Endothelial cell of umbilical vein (primary cell): ENCODE data around the gene C3orf52. TPM values are rescaled to one million over a fixed set of nuclear protein-coding genes. Genes with fewer than 3 reads are reported as not detected.
A peak's percentile ranks its signal among the peaks of the same experiment; 100 is the strongest.

Experiments used
- BruUV-seq: library from RNA; stranded (reverse); fragments of 400-500 nt; replicated peaks from 2 replicates; lab custom pipeline; 2021; lab: Mats Ljungman, UMichigan
- CTCF ChIA-PET: fragments of 300-600, 350-600 bp; sonication (Branson Sonifier 250); formaldehyde crosslinking; loops from one replicate; lab custom pipeline; 2021; ENCODE audit warnings: antibody characterized with exemption, inconsistent platforms; lab: Charles Lee
- POLR2A ChIA-PET: fragments of 300-600, 350-600 bp; sonication (Branson Sonifier 250); formaldehyde crosslinking; loops from one replicate; lab custom pipeline; 2021; ENCODE audit warnings: antibody characterized with exemption, inconsistent platforms; lab: Charles Lee
- DNase-seq: peaks from one replicate; pipeline ENCODE4 v3.0.0-alpha.2; 2011; ENCODE audit warnings: low read depth, low spot score
- FAIRE-seq: peaks from 2 replicates; lab custom pipeline; 2011; peaks lifted over from hg19 to GRCh38; lab: Jason Lieb, UNC
- H2AFZ ChIP-seq: 2 replicates; pipeline ENCODE4 v1.6.0; 2012; ENCODE audit warnings: low read depth, low read length, control low read depth, inconsistent platforms
- H3K27ac ChIP-seq: 2 replicates; pipeline ENCODE4 v1.5.1; 2011; ENCODE audit warnings: low read depth, mild to moderate bottlenecking, control low read depth, low read length, moderate library complexity; ENCODE audit not compliant: insufficient read depth
- H3K27me3 ChIP-seq, 2 experiments: 2 replicates each; pipeline versions ENCODE4 v1.6.0 to v1.6.1; 2011; ENCODE audit warnings: low read length in 2 of 2, mixed read lengths in 1 of 2; ENCODE audit not compliant: control insufficient read depth in 2 of 2, insufficient read depth in 2 of 2
- H3K36me3 ChIP-seq, 2 experiments: 2 replicates in 1 of 2; 3 replicates in 1 of 2; pipeline ENCODE4 v1.5.1; 2011; ENCODE audit warnings: low read length in 2 of 2, mild to moderate bottlenecking in 1 of 2, moderate library complexity in 1 of 2; ENCODE audit not compliant: control insufficient read depth in 2 of 2, insufficient read depth in 2 of 2; ENCODE audit errors: extremely low read depth in 1 of 2
- H3K4me1 ChIP-seq: 3 replicates; pipeline ENCODE4 v1.5.1; 2011; ENCODE audit warnings: mild to moderate bottlenecking, low read length; ENCODE audit not compliant: control insufficient read depth, insufficient read depth; ENCODE audit errors: extremely low read depth
- H3K4me2 ChIP-seq: 2 replicates; pipeline ENCODE4 v1.6.1; 2011; ENCODE audit warnings: low read length, control low read depth, mixed read lengths; ENCODE audit not compliant: insufficient read depth
- H3K4me3 ChIP-seq, 3 experiments: fragments of 200-600 bp in 1 of 3; sonication (generic), shearing (Covaris generic) in 1 of 3; replicated peaks in 1 of 3; 2 replicates each; pipeline ENCODE4 v1.5.1; 2011 to 2016; ENCODE audit warnings: control low read depth in 3 of 3, low read length in 3 of 3, mild to moderate bottlenecking in 2 of 3, inconsistent platforms in 1 of 3, low read depth in 1 of 3, moderate library complexity in 1 of 3; ENCODE audit not compliant: insufficient read depth in 1 of 3
- H3K79me2 ChIP-seq: 2 replicates; pipeline ENCODE4 v1.6.0; 2012; ENCODE audit warnings: low read length, inconsistent platforms; ENCODE audit not compliant: control insufficient read depth, insufficient read depth
- H3K9ac ChIP-seq: replicated peaks from 2 replicates; pipeline ENCODE3; 2011; ENCODE audit warnings: low read length, control low read depth; ENCODE audit not compliant: insufficient read depth; ENCODE audit errors: extremely low read depth
- H3K9me1 ChIP-seq: replicated peaks from 3 replicates; pipeline ENCODE4 v1.6.0; 2011; ENCODE audit warnings: mild to moderate bottlenecking, low read length; ENCODE audit not compliant: control insufficient read depth, insufficient read depth; ENCODE audit errors: extremely low read depth
- H3K9me3 ChIP-seq: replicated peaks from 2 replicates; pipeline ENCODE4 v1.5.1; 2012; ENCODE audit warnings: low read length, inconsistent platforms; ENCODE audit not compliant: control insufficient read depth, insufficient read depth
- H4K20me1 ChIP-seq: replicated peaks from 2 replicates; pipeline ENCODE3; 2011; ENCODE audit warnings: mild to moderate bottlenecking, low read length; ENCODE audit not compliant: control insufficient read depth, insufficient read depth; ENCODE audit errors: extremely low read depth
- EZH2 ChIP-seq: IDR thresholded peaks from 2 replicates; pipeline ENCODE4 v1.6.1; 2012; ENCODE audit warnings: borderline replicate concordance, low read depth, mild to moderate bottlenecking, moderate library complexity, low read length, inconsistent platforms; ENCODE audit not compliant: severe bottlenecking
- GATA2 ChIP-seq: IDR thresholded peaks from 2 replicates; pipeline ENCODE4 v1.7.0; 2011; ENCODE audit warnings: low read depth, mild to moderate bottlenecking, moderate library complexity, mixed read lengths, low read length; ENCODE audit not compliant: insufficient read length, insufficient read depth
- MYC ChIP-seq: IDR thresholded peaks from one replicate; pipeline ENCODE4 v1.6.1; 2011; ENCODE audit warnings: mild to moderate bottlenecking, low read depth, low read length
- POLR2A ChIP-seq: IDR thresholded peaks from 2 replicates; pipeline ENCODE4 v1.6.1; 2012; ENCODE audit warnings: low read depth, mild to moderate bottlenecking, control low read depth, low read length
- dilution Hi-C: fragments of 300-500 bp; cut with MboI; formaldehyde crosslinking; loops from one replicate; pipeline ENCODE4 v1.15.0; 2019; ENCODE audit warnings: low sequenced_read_pairs; ENCODE audit not compliant: extremely low pct_ligation_motif_present
- intact Hi-C: fragments of 100-400 bp; cut with micrococcal nuclease; formaldehyde crosslinking; loops from one replicate; pipeline ENCODE4 v1.10.0; 2022
- polyA plus RNA-seq, 4 experiments: library from polyadenylated mRNA; depleted of rRNA in 3 of 4; stranded (reverse) in 3 of 4; unstranded in 1 of 4; fragments of >200 nt; gene quantifications; 2 replicates each; pipeline versions ENCODE4 v1.2.1 to v1.2.3, GENCODE V29; 2011 to 2012; ENCODE audit warnings: missing spikeins in 1 of 4
- total RNA-seq: library from RNA; stranded (reverse); gene quantifications from 2 replicates; pipeline ENCODE4 v1.2.3, GENCODE V29; 2021
- TF ChIP-seq, protein P1 (sequence below): IDR thresholded peaks from 2 replicates; pipeline ENCODE4 v1.6.1; 2011; ENCODE audit not compliant: insufficient read depth, insufficient read length
- TF ChIP-seq, protein P2 (sequence below), 2 donors: IDR thresholded peaks; 1 replicate in 1 of 2; 2 replicates in 1 of 2; pipeline ENCODE4 v1.5.1; 2011; ENCODE audit warnings: low read length in 2 of 2, mild to moderate bottlenecking in 2 of 2, moderate library complexity in 2 of 2, control low read depth in 1 of 2, inconsistent platforms in 1 of 2, low read depth in 1 of 2; ENCODE audit not compliant: insufficient read depth in 1 of 2; ENCODE audit errors: extremely low read depth in 1 of 2

Gene C3orf52
- total and polyA plus RNA-seq, 2 donors (not counting 3 experiments of a cell fraction or from before 2014, with no cell fraction given) = 4.2 to 4.6 TPM

DNA sequence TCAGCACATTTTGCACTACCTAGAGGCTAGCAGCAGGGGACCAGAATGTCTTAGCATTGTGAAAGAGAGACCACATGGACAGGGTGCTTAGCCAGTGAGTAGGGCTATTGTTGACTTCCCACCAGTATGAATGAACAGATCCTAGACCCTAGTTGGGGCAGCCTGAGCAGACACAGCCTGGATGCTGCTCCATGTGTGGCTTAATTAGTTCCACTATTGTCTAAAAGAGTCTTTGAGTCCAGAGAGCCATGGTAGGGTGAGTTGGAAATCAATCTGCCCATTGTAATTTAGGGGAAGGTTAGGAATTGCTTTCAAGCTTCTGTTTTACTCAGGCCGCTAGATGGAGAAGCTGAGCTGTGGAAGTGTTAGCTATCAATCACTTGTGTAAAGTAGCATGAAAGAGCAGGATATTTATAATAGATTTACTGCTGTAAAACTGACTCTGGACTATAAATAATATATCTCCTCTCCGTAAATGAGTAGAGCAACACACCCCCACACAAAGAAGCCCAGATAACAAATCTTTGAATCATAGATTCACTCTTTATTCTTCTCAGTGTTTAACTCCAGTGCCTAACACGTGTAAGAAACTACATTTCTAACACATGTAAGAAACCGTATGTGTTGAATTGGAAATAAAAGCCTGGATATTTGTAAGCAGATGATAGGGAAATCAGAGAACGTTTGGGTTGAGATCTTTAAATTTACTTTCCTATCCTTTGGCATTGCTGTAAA lies 50.9 kb downstream of the C3orf52 start:
- H3K27me3 ChIP-seq = peaks cover 3 to 5% of the 10 kb centered on the region in 2 experiments
- FAIRE-seq (peak; percentile 80), DNase-seq (peak; percentile 57)
- no peak overlapping the region for H3K4me2 ChIP-seq
- no TSS peak for BruUV-seq
- no peaks in the 10 kb centered on the region for H3K79me2 ChIP-seq
- H4K20me1 ChIP-seq = no peaks in the 10 kb centered on the region
- intact Hi-C loops = loop anchor here (1.0 to 2.0 kb wide), 2 partner anchors 382 to 394 kb away; no protein-coding TSS in a partner anchor
- dilution Hi-C loops = no loop called here
- H3K27ac ChIP-seq = no peak overlapping the region
- no peaks in the 10 kb centered on the region for H3K9me3 ChIP-seq
- no peak overlapping the region for H3K4me3 ChIP-seq
- TF ChIP-seq, protein P1, sequence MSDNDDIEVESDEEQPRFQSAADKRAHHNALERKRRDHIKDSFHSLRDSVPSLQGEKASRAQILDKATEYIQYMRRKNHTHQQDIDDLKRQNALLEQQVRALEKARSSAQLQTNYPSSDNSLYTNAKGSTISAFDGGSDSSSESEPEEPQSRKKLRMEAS = no peak
- TF ChIP-seq MYC (no peak), EZH2 (no peak), GATA2 (no peak), POLR2A (no peak)
- TF ChIP-seq, protein P2, sequence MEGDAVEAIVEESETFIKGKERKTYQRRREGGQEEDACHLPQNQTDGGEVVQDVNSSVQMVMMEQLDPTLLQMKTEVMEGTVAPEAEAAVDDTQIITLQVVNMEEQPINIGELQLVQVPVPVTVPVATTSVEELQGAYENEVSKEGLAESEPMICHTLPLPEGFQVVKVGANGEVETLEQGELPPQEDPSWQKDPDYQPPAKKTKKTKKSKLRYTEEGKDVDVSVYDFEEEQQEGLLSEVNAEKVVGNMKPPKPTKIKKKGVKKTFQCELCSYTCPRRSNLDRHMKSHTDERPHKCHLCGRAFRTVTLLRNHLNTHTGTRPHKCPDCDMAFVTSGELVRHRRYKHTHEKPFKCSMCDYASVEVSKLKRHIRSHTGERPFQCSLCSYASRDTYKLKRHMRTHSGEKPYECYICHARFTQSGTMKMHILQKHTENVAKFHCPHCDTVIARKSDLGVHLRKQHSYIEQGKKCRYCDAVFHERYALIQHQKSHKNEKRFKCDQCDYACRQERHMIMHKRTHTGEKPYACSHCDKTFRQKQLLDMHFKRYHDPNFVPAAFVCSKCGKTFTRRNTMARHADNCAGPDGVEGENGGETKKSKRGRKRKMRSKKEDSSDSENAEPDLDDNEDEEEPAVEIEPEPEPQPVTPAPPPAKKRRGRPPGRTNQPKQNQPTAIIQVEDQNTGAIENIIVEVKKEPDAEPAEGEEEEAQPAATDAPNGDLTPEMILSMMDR (IDR thresholded peaks at IDR 0.05; ENCODE audit: extremely low read depth in 1 of 2, insufficient read depth in 1 of 2, low read depth in 1 of 2, low read length in 2 of 2) = peak; percentile 45 to 54
- no peak overlapping the region for H2AFZ ChIP-seq
- no peaks in the 10 kb centered on the region for H3K4me1 ChIP-seq
- H3K9ac ChIP-seq = no peak overlapping the region
- ChIA-PET POLR2A (no interaction called here), CTCF (interaction anchor here (0.6 to 3.2 kb wide), 23 partner anchors 9 to 1151 kb away, joined by 3 to 17 read pairs (median 4); no protein-coding TSS in a partner anchor)
- H3K36me3 ChIP-seq = no peaks in the 10 kb centered on the region
- H3K9me1 ChIP-seq = no peaks in the 10 kb centered on the region
